Hematopoietic multipotent progenitor cell treated with erythropoietin and hydrocortisone succinate and interleukin-3 and kit ligand, for 17 days (in vitro differentiated cells): ENCODE data around the gene PAX5.

Source experiments
- DNase-seq: peaks from one replicate; pipeline ENCODE4 v3.0.0-alpha.2; 2015; ENCODE audit warnings: low spot score

Gene PAX5

GRCh38 chr9:36832164-36832795 lies 201.8 kb downstream of the PAX5 start:
- DNase-seq, result no peak

GRCh38 chr9:36831381-36832161 lies 202.5 kb downstream of the PAX5 start:
- no peak for DNase-seq

DNA sequence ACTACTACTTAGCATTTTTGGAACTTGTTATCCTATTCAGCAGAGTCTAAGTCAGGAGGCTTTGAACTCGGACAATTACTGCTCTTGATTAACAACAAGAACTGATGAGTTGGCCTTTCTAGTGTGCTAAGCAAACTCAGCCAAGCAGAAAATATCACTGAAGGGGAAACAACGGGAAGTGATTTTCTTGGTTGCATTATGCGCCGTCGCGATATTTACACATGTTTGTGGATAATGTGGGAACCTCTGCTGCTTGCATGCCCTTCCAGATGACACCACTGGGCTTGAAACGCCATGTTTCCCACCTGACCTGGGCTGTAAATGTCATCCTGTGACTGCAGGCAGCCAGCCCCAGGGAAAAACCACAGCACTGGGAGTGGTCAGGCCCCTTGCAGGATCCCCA lies 205.5 kb downstream of the PAX5 start:
- no peak for DNase-seq

DNA sequence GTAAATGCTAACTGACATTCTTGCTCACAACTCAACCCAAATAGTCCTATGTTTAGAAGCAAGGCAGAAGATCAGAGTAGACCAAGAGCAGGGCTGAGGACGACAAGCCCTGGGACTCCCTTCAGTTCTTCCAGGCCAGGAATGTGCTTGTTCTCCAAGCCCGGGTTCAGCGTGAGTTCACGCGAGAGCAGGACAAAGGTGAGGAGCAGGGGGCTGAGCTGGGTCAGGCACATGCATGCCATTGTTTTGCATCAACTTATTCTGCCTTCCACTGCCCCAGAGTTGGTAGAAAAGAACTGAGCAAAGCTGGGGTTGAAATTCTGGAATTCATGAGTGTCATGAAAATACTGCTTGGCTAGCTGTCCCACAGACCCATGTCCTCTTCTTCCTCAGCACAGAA lies 206.5 kb downstream of the PAX5 start:
- DNase-seq, result no peak

DNA sequence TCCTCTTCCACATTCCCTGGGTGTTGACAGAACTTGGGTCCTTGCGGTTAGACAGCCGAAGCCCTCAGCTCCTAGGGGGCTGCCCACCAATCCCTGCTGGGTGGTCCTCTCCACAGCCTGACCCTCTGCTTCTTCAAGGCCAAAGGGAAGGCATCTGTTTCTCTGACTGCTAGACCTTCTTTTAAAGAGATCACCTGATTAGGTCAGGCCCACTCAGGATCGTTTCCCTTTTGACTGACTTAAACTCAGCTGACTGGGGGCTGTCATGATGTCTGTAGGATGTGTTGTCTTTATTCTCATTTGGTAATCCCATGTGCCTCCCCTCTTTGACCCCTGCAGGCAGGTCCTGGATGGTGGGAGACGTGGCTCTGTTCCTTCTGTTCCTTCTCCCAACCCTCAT lies 207.5 kb downstream of the PAX5 start:
- DNase-seq, result no peak

- no peak for DNase-seq
Observed at GRCh38 chr9:36825179-36825578, 208.9 kb downstream of the PAX5 start.

- no peak for DNase-seq
Observed at GRCh38 chr9:36823934-36824333, 210.1 kb downstream of the PAX5 start.

- DNase-seq, result no peak
Observed at GRCh38 chr9:36823466-36823865, 210.6 kb downstream of the PAX5 start.

GRCh38 chr9:36822201-36822600 lies 211.9 kb downstream of the PAX5 start:
- no peak for DNase-seq

DNA sequence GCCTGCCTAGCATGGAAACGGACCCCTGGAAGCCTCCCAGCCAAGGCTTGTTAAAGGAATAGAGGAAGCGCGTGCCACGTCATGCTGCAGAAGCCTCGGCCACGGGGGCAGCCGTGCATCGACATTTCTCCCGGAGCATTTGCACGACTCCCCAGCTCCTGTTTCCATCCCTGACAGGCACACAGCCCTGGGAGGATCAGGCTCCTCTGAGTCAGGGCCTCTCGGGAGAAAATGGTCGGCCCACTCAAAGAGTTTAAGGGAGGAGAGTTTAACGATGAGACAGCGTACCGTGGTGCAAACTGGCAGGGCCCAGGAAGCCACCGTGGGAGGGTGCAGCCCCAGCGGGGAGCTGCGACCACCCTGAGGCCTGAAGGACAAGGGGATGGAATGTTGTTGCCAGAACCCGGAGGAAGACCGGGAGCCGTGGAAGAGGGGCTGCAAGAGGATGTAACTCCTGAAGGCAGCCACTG lies 213.6 kb downstream of the PAX5 start:
- no peak for DNase-seq

GRCh38 chr9:36818965-36819870 lies 214.8 kb downstream of the PAX5 start:
- DNase-seq, result no peak

DNA sequence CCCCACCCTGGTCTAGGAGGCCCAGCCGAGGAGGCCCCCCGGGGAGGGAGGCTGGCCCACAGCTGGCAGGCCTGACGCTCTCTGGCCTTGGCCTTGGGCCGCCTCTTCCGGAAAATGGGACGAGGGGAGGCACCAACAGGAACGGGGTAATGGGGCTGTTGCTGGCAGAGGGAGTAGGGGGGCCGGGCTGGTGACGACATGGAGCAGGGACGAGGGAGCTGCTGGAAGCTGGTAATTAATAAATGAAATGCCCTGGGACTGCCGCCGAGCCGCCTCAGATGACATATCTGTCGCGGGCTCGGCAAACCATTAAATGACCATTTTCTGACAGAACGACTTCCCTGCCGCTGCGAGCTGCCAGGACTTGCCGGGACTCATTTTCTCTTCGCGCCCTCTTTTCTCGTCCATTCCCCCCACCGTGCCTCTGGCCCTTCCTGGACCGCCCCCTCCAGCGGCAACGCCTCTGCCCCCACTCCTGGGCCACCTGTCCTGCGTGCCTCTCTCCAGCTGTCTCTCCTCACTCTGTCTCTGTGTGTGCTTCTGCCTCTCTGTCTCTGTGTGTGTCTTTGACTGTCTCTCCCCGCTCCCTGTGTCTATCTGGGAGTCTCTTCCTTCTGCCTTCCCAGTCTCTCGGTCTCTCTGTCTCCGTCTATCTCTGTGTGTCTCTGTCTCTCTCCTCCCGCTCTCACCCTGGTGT lies 215.7 kb downstream of the PAX5 start:
- DNase-seq, result no peak

- DNase-seq, result no peak
Observed at GRCh38 chr9:36817160-36817834, 216.8 kb downstream of the PAX5 start.

DNA sequence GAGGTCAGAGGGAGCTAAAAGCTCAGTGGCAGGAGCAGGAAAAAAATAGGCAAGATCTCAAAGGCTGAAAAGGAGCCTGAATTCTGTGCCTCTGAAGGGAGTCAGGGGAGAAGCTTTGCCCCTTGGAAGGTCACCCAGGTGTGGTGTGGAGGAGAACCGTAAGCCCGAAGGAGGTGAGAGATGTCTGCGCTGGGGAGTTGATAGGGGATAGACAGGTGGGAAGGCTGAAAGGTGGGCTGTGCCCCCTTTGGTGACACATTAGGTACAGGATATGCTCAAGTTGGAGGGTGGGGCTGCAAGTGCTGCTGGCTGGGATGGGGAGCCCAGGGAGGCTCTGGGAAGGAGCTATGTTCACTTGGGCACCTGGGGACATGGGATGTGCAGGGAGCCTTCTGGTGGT lies 217.7 kb downstream of the PAX5 start:
- DNase-seq, result no peak

DNA sequence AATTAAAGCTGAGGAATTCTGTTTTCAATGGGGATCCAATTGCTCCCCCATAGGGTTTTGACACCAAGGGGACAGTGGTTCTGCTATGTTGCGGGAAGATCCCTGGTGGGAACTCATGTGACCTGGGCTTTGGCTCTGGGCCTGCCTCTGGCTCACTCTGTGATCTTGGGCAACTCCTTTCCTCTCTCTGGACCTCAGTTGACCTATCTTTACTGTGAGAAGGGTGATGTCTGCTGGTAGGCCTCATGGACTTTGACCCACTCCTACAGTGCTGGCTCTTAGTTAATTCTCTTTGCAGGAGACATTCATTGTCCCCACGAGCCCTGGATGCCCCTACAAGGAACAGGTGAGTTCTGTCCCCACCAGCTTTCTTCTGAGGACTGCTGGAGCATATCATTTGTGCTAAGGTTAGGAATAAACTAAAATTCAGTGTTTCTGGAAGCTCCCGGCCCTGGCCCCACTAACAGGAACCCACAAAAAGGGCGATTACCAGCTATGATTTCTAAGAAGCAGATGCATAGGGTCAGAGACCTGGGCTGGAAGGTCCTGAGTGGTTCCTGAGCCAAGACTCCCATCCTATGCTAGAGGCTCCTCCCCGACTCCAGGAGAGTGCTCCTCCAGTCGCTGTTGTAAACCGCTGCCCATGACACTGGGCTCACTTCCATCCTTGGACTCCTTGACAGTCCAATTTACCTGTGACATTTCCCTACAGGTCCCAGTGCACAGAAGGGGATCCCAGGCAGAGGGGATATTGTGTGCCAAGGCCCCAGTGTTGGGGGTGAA lies 218.3 kb downstream of the PAX5 start:
- no peak for DNase-seq

- DNase-seq, result no peak
Observed at GRCh38 chr9:36815023-36815422, 219.0 kb downstream of the PAX5 start.

DNA sequence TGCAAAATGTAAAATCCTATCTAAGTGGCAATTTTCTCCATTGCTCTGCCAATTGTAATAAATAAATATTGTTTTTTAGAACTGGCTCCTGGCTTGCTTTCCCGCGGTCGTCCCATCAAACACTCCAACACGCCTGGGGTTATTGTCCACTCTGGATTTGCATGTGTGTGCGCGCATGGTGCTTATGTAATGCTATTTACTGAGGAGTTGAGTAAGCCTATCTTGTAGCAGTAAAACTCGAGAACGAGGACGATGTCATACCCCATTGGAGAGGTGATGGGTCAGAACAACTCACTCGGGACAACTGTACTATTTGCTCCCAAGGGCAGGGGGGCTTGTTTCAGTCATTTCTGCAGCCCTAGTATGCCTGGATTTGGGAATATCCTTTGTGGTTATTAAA lies 220.9 kb downstream of the PAX5 start:
- no peak for DNase-seq

DNA sequence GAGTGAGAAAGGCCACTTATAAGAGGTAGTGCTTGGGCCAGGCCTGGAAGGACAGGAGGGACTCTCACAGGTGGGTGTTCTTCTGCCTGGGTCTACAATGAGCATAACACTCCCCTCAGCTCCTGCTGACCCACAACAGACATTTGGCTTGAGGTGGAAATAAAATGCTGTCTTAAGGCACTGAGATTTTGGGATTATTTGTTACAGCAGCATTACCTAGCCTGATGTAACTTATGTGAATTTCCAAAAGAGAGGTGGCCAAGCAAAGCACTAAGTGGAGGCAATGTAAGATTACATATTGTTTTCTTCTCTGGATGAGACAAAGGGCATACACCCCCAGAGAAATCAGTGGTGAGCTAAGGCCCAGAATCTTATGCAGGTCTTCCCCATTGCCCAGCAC lies 221.5 kb downstream of the PAX5 start:
- DNase-seq, result no peak

DNA sequence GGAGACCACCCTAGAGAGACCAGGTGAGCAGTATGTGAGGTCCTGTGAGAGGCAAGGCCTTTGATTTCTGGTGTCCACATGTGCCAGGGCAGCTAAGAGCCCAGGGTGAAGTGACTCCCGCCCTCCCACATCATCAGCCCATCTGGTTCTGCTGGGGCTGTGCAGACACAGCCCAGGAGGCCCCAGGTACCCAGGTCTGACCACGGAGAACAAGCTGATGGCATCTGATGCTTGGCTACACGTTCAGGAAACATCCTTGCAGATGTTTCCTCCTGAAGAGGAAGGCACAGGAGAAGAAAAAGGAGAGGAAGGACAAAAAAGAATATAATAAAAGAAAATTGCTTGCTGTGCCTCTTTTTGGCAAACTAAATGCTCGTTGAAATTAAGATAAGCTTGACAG lies 225.8 kb downstream of the PAX5 start:
- no peak for DNase-seq

GRCh38 chr9:36803961-36804360 lies 230.1 kb downstream of the PAX5 start:
- no peak for DNase-seq
